ENCODE data around the gene MAPK8IP1. TPM values are rescaled to one million over a fixed set of nuclear protein-coding genes. Genes with fewer than 3 reads are reported as not detected.

MAPK8IP1 gene
- total RNA-seq, 4 donors from 2014 or later, result 1.9 to 11.1 (median 2.6) TPM

GRCh38 chr11:45931739-45932138, 46.3 kb downstream of the MAPK8IP1 start:
- Histone ChIP-seq H3K4me1 (peaks cover 7 to 14% (median 11%) of the 10 kb centered on the region in 4 donors), H3K27ac (no peak overlapping the region), H3K27me3 (no peaks in the 10 kb centered on the region), H3K4me3 (no peak overlapping the region), H3K36me3 (peaks cover 0 to 29% (median 13%) of the 10 kb centered on the region in 4 donors), H3K9me3 (no peaks in the 10 kb centered on the region)
- DNase-seq, result no peak
- 93% methylated on average over 10 of the region's 10 CpGs; no CpG with 5 or more reads in 1 of the 2 donors for WGBS, 2 donors (ENCODE audit: low coverage in 1 of 2)
- in situ Hi-C loops (cut with MboI; ENCODE audit: low pct_ligation_motif_present in 1 of 4, low pct_unique_long_range_greater_than_20kb in 1 of 4, low sequenced_read_pairs in 3 of 4), result no loop called here
- intact Hi-C loops (cut with DNase I; ENCODE audit: low total_unique reads), result no loop called here
- no peak for TF ChIP-seq EP300 (IDR thresholded peaks at IDR 0.05; ENCODE audit: low read depth)
- TF ChIP-seq POLR2A (IDR thresholded peaks at IDR 0.05), result no peak
- no peak for TF ChIP-seq CTCF (IDR thresholded peaks at IDR 0.05)
- no peak for TF ChIP-seq POLR2AphosphoS5 (IDR thresholded peaks at IDR 0.05)

- no peak for TF ChIP-seq POLR2AphosphoS5 (IDR thresholded peaks at IDR 0.05)
- DNase-seq, result no peak
- H3K27ac ChIP-seq, result no peak overlapping the region
- peaks cover 7 to 14% (median 11%) of the 10 kb centered on the region in 4 donors for H3K4me1 ChIP-seq
- 95% methylated on average over 4 to 8 of the region's 8 CpGs for WGBS, 2 donors (ENCODE audit: low coverage in 1 of 2)
- in situ Hi-C loops (cut with MboI; ENCODE audit: low pct_ligation_motif_present in 1 of 4, low pct_unique_long_range_greater_than_20kb in 1 of 4, low sequenced_read_pairs in 3 of 4) (no loop called here), intact Hi-C loops (cut with DNase I; ENCODE audit: low total_unique reads) (no loop called here)
- H3K27me3 ChIP-seq, result no peaks in the 10 kb centered on the region
- H3K9me3 ChIP-seq, result no peaks in the 10 kb centered on the region
- no peak overlapping the region for H3K4me3 ChIP-seq
- H3K36me3 ChIP-seq, result peaks cover 0 to 30% (median 15%) of the 10 kb centered on the region in 4 donors
These were observed 46.8 kb downstream of the MAPK8IP1 start for GRCh38 chr11:45932217-45932616.

GRCh38 chr11:45933131-45933831, 47.8 kb downstream of the MAPK8IP1 start:
- TF ChIP-seq CTCF (IDR thresholded peaks at IDR 0.05) (no peak), POLR2AphosphoS5 (IDR thresholded peaks at IDR 0.05) (no peak), EP300 (IDR thresholded peaks at IDR 0.05; ENCODE audit: low read depth) (no peak), POLR2A (IDR thresholded peaks at IDR 0.05) (no peak)
- Histone ChIP-seq H3K27me3 (no peaks in the 10 kb centered on the region), H3K27ac (no peak overlapping the region), H3K4me3 (no peak overlapping the region), H3K36me3 (peaks cover 0 to 37% (median 15%) of the 10 kb centered on the region in 4 donors), H3K4me1 (peaks cover 7 to 14% (median 11%) of the 10 kb centered on the region in 4 donors), H3K9me3 (no peaks in the 10 kb centered on the region)
- DNase-seq, result no peak
- 72 to 77% methylated on average over 6 to 15 of the region's 15 CpGs for WGBS, 2 donors (ENCODE audit: low coverage in 1 of 2)
- in situ Hi-C loops (cut with MboI; ENCODE audit: low pct_ligation_motif_present in 1 of 4, low pct_unique_long_range_greater_than_20kb in 1 of 4, low sequenced_read_pairs in 3 of 4), result no loop called here
- intact Hi-C loops (cut with DNase I; ENCODE audit: low total_unique reads), result no loop called here

GRCh38 chr11:45933846-45934579, 48.6 kb downstream of the MAPK8IP1 start:
- H3K9me3 ChIP-seq, result no peaks in the 10 kb centered on the region
- in situ Hi-C loops (cut with MboI; ENCODE audit: low pct_ligation_motif_present in 1 of 4, low pct_unique_long_range_greater_than_20kb in 1 of 4, low sequenced_read_pairs in 3 of 4), result no loop called here
- peaks cover 7 to 14% (median 11%) of the 10 kb centered on the region in 4 donors for H3K4me1 ChIP-seq
- no peak for TF ChIP-seq POLR2AphosphoS5 (IDR thresholded peaks at IDR 0.05)
- TF ChIP-seq EP300 (IDR thresholded peaks at IDR 0.05; ENCODE audit: low read depth), result no peak
- no peak for TF ChIP-seq CTCF (IDR thresholded peaks at IDR 0.05)
- no peak for TF ChIP-seq POLR2A (IDR thresholded peaks at IDR 0.05)
- 87 to 89% methylated on average over 6 to 21 of the region's 21 CpGs for WGBS, 2 donors (ENCODE audit: low coverage in 1 of 2)
- H3K36me3 ChIP-seq, result peaks cover 0 to 37% (median 15%) of the 10 kb centered on the region in 4 donors
- DNase-seq, result no peak
- no peak overlapping the region for H3K4me3 ChIP-seq
- intact Hi-C loops (cut with DNase I; ENCODE audit: low total_unique reads), result no loop called here
- no peaks in the 10 kb centered on the region for H3K27me3 ChIP-seq
- no peak overlapping the region for H3K27ac ChIP-seq

Data from transverse colon (tissue), 4 donors.